ENCODE results near the gene MCM7.

DNA sequence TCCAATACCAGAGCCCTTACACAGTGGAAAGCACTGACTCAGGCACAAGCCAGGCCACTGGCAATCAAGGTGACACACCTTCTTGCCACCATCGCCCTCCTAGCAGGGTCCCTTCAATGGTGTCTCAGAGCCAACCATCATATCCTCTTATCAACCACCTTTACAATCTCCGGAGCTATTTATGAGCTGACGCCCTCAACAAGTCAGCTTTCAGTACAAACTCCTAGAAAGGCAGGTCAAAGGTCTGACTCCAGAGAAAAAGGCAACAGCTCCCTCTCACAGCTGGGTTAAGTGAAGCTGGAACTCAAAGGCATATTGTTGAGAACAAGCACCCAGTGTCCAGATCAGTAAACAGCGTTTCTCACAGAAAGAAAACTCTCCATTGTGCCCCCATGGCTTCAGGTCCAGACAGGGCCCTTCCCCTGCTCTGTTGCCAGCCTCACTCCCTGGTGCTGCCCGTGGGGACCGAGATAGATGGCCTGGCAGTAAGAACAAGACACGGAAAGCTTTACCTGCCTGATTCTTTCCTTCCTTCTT lies 22.1 kb downstream of the MCM7 start:
- TF ChIP-seq, protein P1, sequence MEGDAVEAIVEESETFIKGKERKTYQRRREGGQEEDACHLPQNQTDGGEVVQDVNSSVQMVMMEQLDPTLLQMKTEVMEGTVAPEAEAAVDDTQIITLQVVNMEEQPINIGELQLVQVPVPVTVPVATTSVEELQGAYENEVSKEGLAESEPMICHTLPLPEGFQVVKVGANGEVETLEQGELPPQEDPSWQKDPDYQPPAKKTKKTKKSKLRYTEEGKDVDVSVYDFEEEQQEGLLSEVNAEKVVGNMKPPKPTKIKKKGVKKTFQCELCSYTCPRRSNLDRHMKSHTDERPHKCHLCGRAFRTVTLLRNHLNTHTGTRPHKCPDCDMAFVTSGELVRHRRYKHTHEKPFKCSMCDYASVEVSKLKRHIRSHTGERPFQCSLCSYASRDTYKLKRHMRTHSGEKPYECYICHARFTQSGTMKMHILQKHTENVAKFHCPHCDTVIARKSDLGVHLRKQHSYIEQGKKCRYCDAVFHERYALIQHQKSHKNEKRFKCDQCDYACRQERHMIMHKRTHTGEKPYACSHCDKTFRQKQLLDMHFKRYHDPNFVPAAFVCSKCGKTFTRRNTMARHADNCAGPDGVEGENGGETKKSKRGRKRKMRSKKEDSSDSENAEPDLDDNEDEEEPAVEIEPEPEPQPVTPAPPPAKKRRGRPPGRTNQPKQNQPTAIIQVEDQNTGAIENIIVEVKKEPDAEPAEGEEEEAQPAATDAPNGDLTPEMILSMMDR (IDR thresholded peaks at IDR 0.05), result no peak
- TF ChIP-seq POLR2A (IDR thresholded peaks at IDR 0.05), result no peak

Measured in thyroid gland (tissue), 4 donors.